Astrocyte (in vitro differentiated cells and primary cell): ENCODE measurements around the gene SNX8. TPM values are rescaled to one million over a fixed set of nuclear protein-coding genes. Genes with fewer than 3 reads are reported as not detected.
"Not testable (repeated sequence)": the region's sequence is repeated elsewhere in the genome, so short reads cannot be mapped to it uniquely, and the experiment has no call there.

Source experiments
- DNase-seq: peaks from one replicate; pipeline ENCODE4 v3.0.0-alpha.2; 2010; ENCODE audit warnings: low read depth
- FAIRE-seq: peaks from 2 replicates; lab custom pipeline; 2011; peaks lifted over from hg19 to GRCh38; lab: Jason Lieb, UNC
- H2AFZ ChIP-seq: 2 replicates; pipeline ENCODE4 v1.6.0; 2012; ENCODE audit warnings: low read depth, low read length, inconsistent platforms
- H3K27ac ChIP-seq: 2 replicates; pipeline ENCODE4 v1.5.1; 2011; ENCODE audit warnings: low read depth, low read length, inconsistent platforms
- H3K27me3 ChIP-seq: 2 replicates; pipeline ENCODE4 v1.6.0; 2011; ENCODE audit warnings: low read length, inconsistent platforms; ENCODE audit not compliant: insufficient read depth
- H3K36me3 ChIP-seq: 2 replicates; pipeline ENCODE4 v1.5.1; 2011; ENCODE audit warnings: low read length, inconsistent platforms; ENCODE audit not compliant: insufficient read depth
- H3K4me1 ChIP-seq: 2 replicates; pipeline ENCODE4 v1.5.1; 2011; ENCODE audit warnings: low read length, inconsistent platforms; ENCODE audit not compliant: insufficient read depth
- H3K4me2 ChIP-seq: 2 replicates; pipeline ENCODE4 v1.6.0; 2012; ENCODE audit warnings: low read length, inconsistent platforms
- H3K4me3 ChIP-seq: 2 replicates; pipeline ENCODE4 v1.5.1; 2011; ENCODE audit warnings: low read depth, mild to moderate bottlenecking, low read length, inconsistent platforms; ENCODE audit not compliant: insufficient read depth
- H3K79me2 ChIP-seq: 2 replicates; pipeline ENCODE4 v1.6.0; 2012; ENCODE audit warnings: mild to moderate bottlenecking, low read length, inconsistent platforms; ENCODE audit not compliant: insufficient read depth
- H3K9ac ChIP-seq: 2 replicates; pipeline ENCODE4 v1.6.0; 2012; ENCODE audit warnings: mild to moderate bottlenecking, low read length, inconsistent platforms
- H3K9me3 ChIP-seq: 2 replicates; pipeline ENCODE4 v1.5.1; 2012; ENCODE audit warnings: low read depth, mild to moderate bottlenecking, low read length, inconsistent platforms; ENCODE audit not compliant: insufficient read depth
- H4K20me1 ChIP-seq: 2 replicates; pipeline ENCODE4 v1.6.0; 2012; ENCODE audit warnings: low read length, inconsistent platforms; ENCODE audit not compliant: insufficient read depth
- H3K27ac Mint-ChIP-seq: one replicate; pipeline ENCODE4 v1.8.0; 2021; ENCODE audit warnings: mild to moderate bottlenecking, mixed read lengths; ENCODE audit not compliant: unreplicated experiment
- H3K27me3 Mint-ChIP-seq: one replicate; pipeline ENCODE4 v1.8.0; 2021; ENCODE audit warnings: low read depth, mixed read lengths; ENCODE audit not compliant: unreplicated experiment
- H3K36me3 Mint-ChIP-seq: one replicate; pipeline ENCODE4 v1.8.0; 2021; ENCODE audit warnings: low read depth, mixed read lengths; ENCODE audit not compliant: unreplicated experiment
- H3K4me1 Mint-ChIP-seq: one replicate; pipeline ENCODE4 v1.8.0; 2021; ENCODE audit warnings: low read depth, mixed read lengths; ENCODE audit not compliant: unreplicated experiment
- H3K4me3 Mint-ChIP-seq: one replicate; pipeline ENCODE4 v1.8.0; 2021; ENCODE audit warnings: mild to moderate bottlenecking, moderate library complexity, mixed read lengths; ENCODE audit not compliant: unreplicated experiment
- H3K9me3 Mint-ChIP-seq: one replicate; pipeline ENCODE4 v1.8.0; 2021; ENCODE audit warnings: mild to moderate bottlenecking, mixed read lengths; ENCODE audit not compliant: unreplicated experiment
- CTCF ChIP-seq: IDR thresholded peaks from 2 replicates; pipeline ENCODE4 v1.5.1; 2011; ENCODE audit warnings: low read depth, mild to moderate bottlenecking, inconsistent platforms, low read length, moderate library complexity; ENCODE audit not compliant: insufficient read depth
- EZH2 ChIP-seq: IDR thresholded peaks from 2 replicates; pipeline ENCODE4 v1.6.1; 2012; ENCODE audit warnings: mild to moderate bottlenecking, low read length, inconsistent platforms; ENCODE audit not compliant: insufficient read depth
- total RNA-seq: library from RNA; stranded (reverse); gene quantifications from 2 replicates; pipeline ENCODE4 v1.2.1, GENCODE V29; 2021

SNX8 gene
- total RNA-seq, 1 donor from 2014 or later: 28.9 TPM

GRCh38 chr7:2317556-2318293 lies 3.5 kb upstream of the SNX8 start:
- H3K36me3 Mint-ChIP-seq: no peaks in the 10 kb centered on the region
- H3K4me1 ChIP-seq: peaks cover 14% of the 10 kb centered on the region
- H3K4me3 Mint-ChIP-seq: no peak overlapping the region
- no peaks in the 10 kb centered on the region for H3K9me3 ChIP-seq
- H3K27me3 ChIP-seq: no peaks in the 10 kb centered on the region
- H3K4me1 Mint-ChIP-seq: peaks cover 3% of the 10 kb centered on the region
- H3K27me3 Mint-ChIP-seq: peaks cover 2% of the 10 kb centered on the region
- no peaks in the 10 kb centered on the region for H3K9me3 Mint-ChIP-seq
- TF ChIP-seq EZH2: no peak
- H3K27ac ChIP-seq: no peak overlapping the region
- DNase-seq: no peak
- no peak for FAIRE-seq
- peaks cover 10% of the 10 kb centered on the region for H3K79me2 ChIP-seq
- H3K27ac Mint-ChIP-seq: no peak overlapping the region
- no peak overlapping the region for H3K4me2 ChIP-seq
- no peaks in the 10 kb centered on the region for H3K36me3 ChIP-seq
- H4K20me1 ChIP-seq: no peaks in the 10 kb centered on the region
- no peak overlapping the region for H2AFZ ChIP-seq
- H3K9ac ChIP-seq: no peak overlapping the region
- H3K4me3 ChIP-seq: no peak overlapping the region

GRCh38 chr7:2316578-2316977 lies 2.3 kb upstream of the SNX8 start:
- Histone ChIP-seq H3K4me3 (no peak overlapping the region), H3K9ac (no peak overlapping the region), H3K36me3 (no peaks in the 10 kb centered on the region), H4K20me1 (peaks cover 8% of the 10 kb centered on the region), H3K9me3 (no peaks in the 10 kb centered on the region), H3K27ac (no peak overlapping the region), H3K4me1 (peaks cover 14% of the 10 kb centered on the region), H3K27me3 (no peaks in the 10 kb centered on the region), H3K4me2 (no peak overlapping the region), H2AFZ (no peak overlapping the region), H3K79me2 (peaks cover 19% of the 10 kb centered on the region)
- Mint-ChIP-seq H3K4me3 (no peak overlapping the region), H3K27me3 (peaks cover 2% of the 10 kb centered on the region), H3K9me3 (peaks cover 2% of the 10 kb centered on the region), H3K36me3 (peaks cover 2% of the 10 kb centered on the region), H3K27ac (no peak overlapping the region), H3K4me1 (peaks cover 8% of the 10 kb centered on the region)
- no peak for DNase-seq
- FAIRE-seq: no peak
- no peak for TF ChIP-seq CTCF
- TF ChIP-seq EZH2: no peak

- TF ChIP-seq EZH2: no peak
- TF ChIP-seq CTCF: no peak
- Mint-ChIP-seq H3K27ac (no peak overlapping the region), H3K4me3 (no peak overlapping the region), H3K9me3 (peaks cover 2% of the 10 kb centered on the region), H3K4me1 (peaks cover 8% of the 10 kb centered on the region), H3K36me3 (peaks cover 2% of the 10 kb centered on the region), H3K27me3 (peaks cover 2% of the 10 kb centered on the region)
- Histone ChIP-seq H3K4me3 (no peak overlapping the region), H3K9ac (no peak overlapping the region), H3K9me3 (no peaks in the 10 kb centered on the region), H3K36me3 (no peaks in the 10 kb centered on the region), H3K4me2 (no peak overlapping the region), H3K4me1 (peaks cover 11% of the 10 kb centered on the region), H4K20me1 (peaks cover 8% of the 10 kb centered on the region), H3K79me2 (peaks cover 26% of the 10 kb centered on the region), H3K27ac (no peak overlapping the region), H2AFZ (no peak overlapping the region), H3K27me3 (no peaks in the 10 kb centered on the region)
- DNase-seq (no peak), FAIRE-seq (no peak)
Measured at GRCh38 chr7:2315787-2316186, 1.5 kb upstream of the SNX8 start.

- not testable (repeated sequence) for H3K36me3 ChIP-seq, H3K27me3 ChIP-seq, H3K36me3 Mint-ChIP-seq, H3K9me3 Mint-ChIP-seq, H3K9me3 ChIP-seq, H3K27me3 Mint-ChIP-seq, FAIRE-seq, H3K27ac Mint-ChIP-seq, DNase-seq, H4K20me1 ChIP-seq, H3K4me3 Mint-ChIP-seq, H3K27ac ChIP-seq
- Histone ChIP-seq H2AFZ (peak overlapping the region; percentile 84), H3K4me2 (peak overlapping the region; percentile 97), H3K9ac (peak overlapping the region; percentile 45), H3K4me3 (peak overlapping the region; percentile 55), H3K4me1 (peaks cover 11% of the 10 kb centered on the region), H3K79me2 (peaks cover 27% of the 10 kb centered on the region)
- peaks cover 11% of the 10 kb centered on the region for H3K4me1 Mint-ChIP-seq
Measured at GRCh38 chr7:2314956-2315530, 802 bp upstream of the SNX8 start.
